ENCODE data around the gene MUC2. TPM values are rescaled to one million over a fixed set of nuclear protein-coding genes. Genes with fewer than 3 reads are reported as not detected.
A peak's percentile ranks its signal among the peaks of the same experiment; 100 is the strongest.

MUC2 gene
- polyA plus RNA-seq, 3 donors: not detected

DNA sequence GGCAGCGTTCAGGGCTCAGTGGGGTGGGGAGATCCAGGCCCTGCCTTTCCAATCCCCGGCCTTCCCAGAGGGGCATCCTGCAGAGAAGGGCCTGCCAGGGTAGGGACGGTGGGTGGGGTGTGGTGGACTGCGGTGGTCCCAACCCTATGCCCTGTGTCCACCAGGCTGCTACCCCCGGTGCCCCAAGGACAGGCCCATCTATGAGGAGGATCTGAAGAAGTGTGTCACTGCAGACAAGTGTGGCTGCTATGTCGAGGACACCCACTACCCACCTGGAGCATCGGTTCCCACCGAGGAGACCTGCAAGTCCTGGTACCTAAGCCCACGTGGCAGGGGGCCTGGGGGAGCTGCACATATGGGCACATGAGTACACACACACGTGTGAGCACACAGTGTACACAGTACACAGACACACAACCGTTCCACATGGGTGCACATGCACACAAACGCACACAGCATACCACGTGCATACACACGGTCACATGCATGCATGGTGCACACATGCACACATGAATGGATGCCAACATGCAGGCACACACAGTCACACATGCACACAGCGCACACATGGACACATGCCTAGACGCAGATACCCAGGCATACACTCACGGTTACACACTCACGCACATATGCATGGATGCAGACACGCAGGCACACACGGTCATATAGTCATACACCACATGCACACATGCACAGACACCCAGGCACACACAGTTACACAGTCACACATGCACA lies 16.1 kb downstream of the MUC2 start:
- Histone ChIP-seq H3K27ac (ENCODE audit: low read depth in 1 of 2, low read length in 2 of 2) (no peak overlapping the region), H2AFZ (ENCODE audit: insufficient read depth, low read depth, low read length, poor library complexity, severe bottlenecking) (no peak overlapping the region), H3K9me3 (replicated peaks in 1 of 2; ENCODE audit: control insufficient read depth in 1 of 2, insufficient read depth in 1 of 2, low read length in 2 of 2) (peaks cover 10 to 27% of the 10 kb centered on the region in 2 donors), H3K4me2 (replicated peaks; ENCODE audit: extremely low read depth, low read length, poor library complexity, severe bottlenecking) (no peak overlapping the region), H3K4me3 (replicated peaks in 1 of 3; ENCODE audit: low read depth in 2 of 3, low read length in 3 of 3) (no peak overlapping the region), H3K27me3 (ENCODE audit: control insufficient read depth in 2 of 2, insufficient read depth in 2 of 2, low read length in 2 of 2) (no peaks in the 10 kb centered on the region), H4K20me1 (ENCODE audit: insufficient read depth, low read length) (no peaks in the 10 kb centered on the region), H3K36me3 (replicated peaks in 1 of 2; ENCODE audit: control insufficient read depth in 1 of 2, insufficient read depth in 2 of 2, low read length in 2 of 2) (no peaks in the 10 kb centered on the region), H3K9ac (ENCODE audit: insufficient read depth, low read length, poor library complexity, severe bottlenecking) (no peak overlapping the region), H3K79me2 (ENCODE audit: insufficient read depth, low read length) (no peaks in the 10 kb centered on the region), H3K4me1 (ENCODE audit: control insufficient read depth in 1 of 2, insufficient read depth in 2 of 2, low read length in 2 of 2) (no peaks in the 10 kb centered on the region)
- no peak overlapping the region for H3K4me3 Mint-ChIP-seq
- DNase-seq: no peak
- intact Hi-C loops (cut with micrococcal nuclease): no loop called here
- H3K27me3 Mint-ChIP-seq (ENCODE audit: low read depth in 3 of 3): peaks cover 0 to 2% (median 0%) of the 10 kb centered on the region in 3 donors
- 97% methylated on average over 16 of the region's 20 CpGs for WGBS (ENCODE audit: insufficient coverage)
- TF ChIP-seq, protein P1, sequence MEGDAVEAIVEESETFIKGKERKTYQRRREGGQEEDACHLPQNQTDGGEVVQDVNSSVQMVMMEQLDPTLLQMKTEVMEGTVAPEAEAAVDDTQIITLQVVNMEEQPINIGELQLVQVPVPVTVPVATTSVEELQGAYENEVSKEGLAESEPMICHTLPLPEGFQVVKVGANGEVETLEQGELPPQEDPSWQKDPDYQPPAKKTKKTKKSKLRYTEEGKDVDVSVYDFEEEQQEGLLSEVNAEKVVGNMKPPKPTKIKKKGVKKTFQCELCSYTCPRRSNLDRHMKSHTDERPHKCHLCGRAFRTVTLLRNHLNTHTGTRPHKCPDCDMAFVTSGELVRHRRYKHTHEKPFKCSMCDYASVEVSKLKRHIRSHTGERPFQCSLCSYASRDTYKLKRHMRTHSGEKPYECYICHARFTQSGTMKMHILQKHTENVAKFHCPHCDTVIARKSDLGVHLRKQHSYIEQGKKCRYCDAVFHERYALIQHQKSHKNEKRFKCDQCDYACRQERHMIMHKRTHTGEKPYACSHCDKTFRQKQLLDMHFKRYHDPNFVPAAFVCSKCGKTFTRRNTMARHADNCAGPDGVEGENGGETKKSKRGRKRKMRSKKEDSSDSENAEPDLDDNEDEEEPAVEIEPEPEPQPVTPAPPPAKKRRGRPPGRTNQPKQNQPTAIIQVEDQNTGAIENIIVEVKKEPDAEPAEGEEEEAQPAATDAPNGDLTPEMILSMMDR (IDR thresholded peaks at IDR 0.05): no peak
- H3K9me3 Mint-ChIP-seq: peaks cover 3 to 23% (median 14%) of the 10 kb centered on the region in 7 donors
- no peaks in the 10 kb centered on the region for H3K4me1 Mint-ChIP-seq
- no peaks in the 10 kb centered on the region for H3K36me3 Mint-ChIP-seq
- peak overlapping the region in 2 of 7 donors; percentile 7 to 17 for H3K27ac Mint-ChIP-seq

DNA sequence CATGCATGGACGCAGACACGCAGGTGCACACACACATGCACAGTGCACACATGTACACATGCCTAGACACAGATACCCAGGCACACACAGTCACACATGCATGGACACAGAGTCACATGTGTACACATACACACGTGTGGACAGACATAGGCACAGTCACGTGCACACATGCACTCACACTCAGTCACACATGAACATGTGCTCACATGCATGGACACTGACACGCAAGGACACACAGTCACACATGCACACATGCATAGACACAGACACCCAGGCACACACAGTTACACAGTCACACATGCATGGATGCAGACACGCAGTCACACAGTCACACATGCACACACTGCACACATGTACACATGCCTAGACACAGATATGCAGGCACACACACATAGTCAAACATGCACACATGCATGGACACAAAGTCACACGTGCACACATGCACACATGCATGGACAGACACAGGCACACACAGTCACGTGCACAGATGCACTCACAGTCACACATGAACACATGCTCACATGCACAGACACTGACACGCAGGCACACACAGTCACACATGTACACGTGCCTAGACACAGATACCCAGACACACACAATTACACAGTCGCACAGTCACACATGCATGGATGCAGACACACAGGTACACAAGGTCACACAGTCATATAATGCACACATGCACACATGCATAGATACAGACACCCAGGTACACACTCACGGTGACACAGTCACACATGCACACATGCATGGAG lies 16.8 kb downstream of the MUC2 start:
- H3K4me1 Mint-ChIP-seq: no peaks in the 10 kb centered on the region
- Histone ChIP-seq H2AFZ (ENCODE audit: insufficient read depth, low read depth, low read length, poor library complexity, severe bottlenecking) (no peak overlapping the region), H4K20me1 (ENCODE audit: insufficient read depth, low read length) (no peaks in the 10 kb centered on the region), H3K9ac (ENCODE audit: insufficient read depth, low read length, poor library complexity, severe bottlenecking) (no peak overlapping the region), H3K36me3 (replicated peaks in 1 of 2; ENCODE audit: control insufficient read depth in 1 of 2, insufficient read depth in 2 of 2, low read length in 2 of 2) (no peaks in the 10 kb centered on the region), H3K9me3 (replicated peaks in 1 of 2; ENCODE audit: control insufficient read depth in 1 of 2, insufficient read depth in 1 of 2, low read length in 2 of 2) (peaks cover 15 to 34% of the 10 kb centered on the region in 2 donors), H3K27me3 (ENCODE audit: control insufficient read depth in 2 of 2, insufficient read depth in 2 of 2, low read length in 2 of 2) (no peaks in the 10 kb centered on the region), H3K4me2 (replicated peaks; ENCODE audit: extremely low read depth, low read length, poor library complexity, severe bottlenecking) (no peak overlapping the region), H3K4me3 (replicated peaks in 1 of 3; ENCODE audit: low read depth in 2 of 3, low read length in 3 of 3) (no peak overlapping the region), H3K27ac (ENCODE audit: low read depth in 1 of 2, low read length in 2 of 2) (no peak overlapping the region), H3K79me2 (ENCODE audit: insufficient read depth, low read length) (no peaks in the 10 kb centered on the region), H3K4me1 (ENCODE audit: control insufficient read depth in 1 of 2, insufficient read depth in 2 of 2, low read length in 2 of 2) (no peaks in the 10 kb centered on the region)
- peak overlapping the region in 2 of 7 donors; percentile 7 to 17 for H3K27ac Mint-ChIP-seq
- no peaks in the 10 kb centered on the region for H3K27me3 Mint-ChIP-seq (ENCODE audit: low read depth in 3 of 3)
- H3K36me3 Mint-ChIP-seq: no peaks in the 10 kb centered on the region
- peaks cover 8 to 31% (median 20%) of the 10 kb centered on the region in 7 donors for H3K9me3 Mint-ChIP-seq
- intact Hi-C loops (cut with micrococcal nuclease): no loop called here
- no peak overlapping the region for H3K4me3 Mint-ChIP-seq
- DNase-seq: no peak
- 90% methylated on average over 12 of the region's 12 CpGs for WGBS (ENCODE audit: insufficient coverage)
- TF ChIP-seq, protein P1 (IDR thresholded peaks at IDR 0.05): no peak

Measured in CD14-positive monocyte (primary cell).